Activated gamma-delta T cell treated with anti-CD3 and anti-CD28 coated beads, Interleukin-2, amount 50 U/mL, for 16 hours (primary cell): ENCODE data around the gene FSTL4.

Experiments used
- DNase-seq: peaks from one replicate; pipeline ENCODE4 v3.0.0-alpha.2; 2020; ENCODE audit warnings: low read depth

The FSTL4 gene

DNA sequence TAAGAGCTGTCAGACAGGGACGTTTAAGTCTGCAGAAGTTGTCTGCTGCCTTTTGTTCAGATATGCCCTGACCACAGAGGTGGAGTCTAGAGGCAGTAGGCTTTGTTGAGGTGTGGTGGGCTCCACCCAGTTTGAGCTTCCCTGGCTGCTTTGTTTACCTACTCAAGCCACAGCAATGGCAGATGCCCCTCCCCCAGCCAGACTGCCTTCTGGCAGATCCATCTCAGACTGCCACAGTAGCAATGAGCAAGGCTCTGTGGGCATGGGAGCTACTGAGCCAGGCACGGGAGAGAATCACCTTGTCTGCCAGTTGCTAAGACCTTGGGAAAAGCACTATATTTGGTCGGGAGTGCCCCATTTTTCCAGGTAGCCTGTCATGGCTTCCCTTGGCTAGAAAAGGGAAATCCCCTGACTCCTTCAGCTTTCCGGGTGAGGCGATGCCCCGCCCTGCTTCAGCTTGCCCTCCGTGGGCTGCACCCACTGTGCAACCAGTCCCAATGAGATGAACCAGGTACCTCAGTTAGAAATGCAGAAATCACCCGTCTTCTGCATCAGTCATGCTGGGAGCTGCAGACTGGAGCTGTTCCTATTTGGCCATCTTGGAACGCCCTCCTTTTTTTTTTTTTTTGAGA, 441.5 kb downstream of the FSTL4 start:
- peak; percentile 9 for DNase-seq

GRCh38 chr5:133164759-133165158, 447.6 kb downstream of the FSTL4 start:
- DNase-seq: no peak

DNA sequence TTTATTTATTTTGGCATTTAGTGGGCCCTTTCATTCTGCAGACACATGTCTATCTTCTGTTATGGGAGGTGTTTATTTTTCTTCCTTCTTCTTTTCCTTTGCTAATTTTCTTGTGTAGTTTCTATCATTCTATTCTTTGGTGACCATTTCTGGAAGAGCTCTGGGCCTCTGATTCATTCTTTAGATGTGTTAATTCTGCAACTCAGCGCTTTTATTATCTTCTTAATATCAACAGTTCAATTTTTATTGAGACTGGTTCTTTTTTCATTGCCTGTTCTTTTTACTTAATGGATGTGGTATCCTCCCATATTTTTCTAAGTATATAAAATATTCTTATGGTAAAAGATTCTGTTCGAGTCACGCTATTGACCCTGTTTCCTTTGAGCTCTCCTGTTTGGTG, 448.5 kb downstream of the FSTL4 start:
- DNase-seq: no peak

GRCh38 chr5:133159543-133159942, 452.8 kb downstream of the FSTL4 start:
- DNase-seq: no peak

DNA sequence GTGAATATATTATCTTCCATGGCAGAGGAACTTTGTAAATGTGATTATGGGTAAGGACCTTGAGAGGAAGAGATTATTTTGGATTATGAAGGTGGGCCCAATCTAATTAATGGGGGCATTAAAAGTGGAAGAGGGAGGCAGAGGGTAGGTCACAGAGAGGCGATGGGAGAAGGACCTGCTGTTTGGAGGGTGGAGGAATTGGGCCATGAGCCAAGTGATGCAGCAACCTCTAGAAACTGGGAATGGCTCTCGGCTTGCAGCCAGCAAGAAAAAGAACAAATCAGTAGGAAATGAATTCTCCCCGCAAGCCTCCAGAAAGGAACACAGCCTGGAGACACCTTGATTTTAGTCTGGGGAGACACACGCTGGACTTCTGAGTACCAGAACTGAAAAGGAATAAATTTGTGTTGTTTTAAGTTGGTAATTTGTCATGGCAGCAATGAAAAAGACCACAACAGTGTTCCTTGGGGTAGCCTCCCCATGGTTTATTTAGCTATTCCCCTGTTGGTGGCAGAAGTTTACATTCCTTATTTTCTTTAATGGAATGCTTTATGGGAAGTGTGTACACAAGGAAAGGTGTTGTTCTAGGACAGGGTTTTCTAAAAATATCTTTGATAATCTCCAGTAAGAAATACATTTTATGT, 456.9 kb downstream of the FSTL4 start:
- DNase-seq: no peak

DNA sequence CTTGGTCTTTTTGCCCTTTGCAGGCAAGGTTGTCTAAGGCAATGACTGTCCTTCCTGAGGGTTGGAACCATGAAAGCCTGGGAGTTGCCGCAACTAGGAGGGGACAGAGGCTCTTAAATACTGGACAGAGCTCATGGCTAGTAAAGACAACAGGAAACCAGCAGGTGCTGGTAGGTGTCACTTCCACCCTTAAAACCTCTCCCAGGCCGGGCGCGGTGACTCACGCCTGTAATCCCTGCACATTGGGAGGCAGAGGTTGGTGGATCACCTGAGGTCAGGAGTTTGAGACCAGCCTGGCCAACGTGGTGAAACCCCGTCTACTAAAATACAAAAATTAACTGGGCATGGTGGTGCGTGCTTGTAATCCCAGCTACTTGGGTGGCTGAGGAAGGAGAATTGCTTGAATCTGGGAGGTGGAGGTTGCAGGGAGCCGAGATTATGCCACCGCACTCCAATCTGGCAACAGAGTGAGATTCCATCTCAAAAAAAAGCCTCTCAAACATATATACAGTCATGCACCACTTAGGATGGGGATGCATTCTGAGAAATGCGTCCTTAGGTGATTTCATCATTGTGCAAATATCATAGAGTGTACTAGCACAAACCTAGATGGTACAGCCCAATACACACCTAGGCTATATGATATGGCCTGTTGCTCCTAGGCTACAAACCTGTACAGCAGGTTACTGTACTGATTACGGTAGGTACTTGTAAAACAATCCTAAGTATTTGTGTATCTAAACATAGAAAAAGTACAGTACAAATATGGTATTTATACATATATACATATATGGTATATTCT, 457.9 kb downstream of the FSTL4 start:
- no peak for DNase-seq

DNA sequence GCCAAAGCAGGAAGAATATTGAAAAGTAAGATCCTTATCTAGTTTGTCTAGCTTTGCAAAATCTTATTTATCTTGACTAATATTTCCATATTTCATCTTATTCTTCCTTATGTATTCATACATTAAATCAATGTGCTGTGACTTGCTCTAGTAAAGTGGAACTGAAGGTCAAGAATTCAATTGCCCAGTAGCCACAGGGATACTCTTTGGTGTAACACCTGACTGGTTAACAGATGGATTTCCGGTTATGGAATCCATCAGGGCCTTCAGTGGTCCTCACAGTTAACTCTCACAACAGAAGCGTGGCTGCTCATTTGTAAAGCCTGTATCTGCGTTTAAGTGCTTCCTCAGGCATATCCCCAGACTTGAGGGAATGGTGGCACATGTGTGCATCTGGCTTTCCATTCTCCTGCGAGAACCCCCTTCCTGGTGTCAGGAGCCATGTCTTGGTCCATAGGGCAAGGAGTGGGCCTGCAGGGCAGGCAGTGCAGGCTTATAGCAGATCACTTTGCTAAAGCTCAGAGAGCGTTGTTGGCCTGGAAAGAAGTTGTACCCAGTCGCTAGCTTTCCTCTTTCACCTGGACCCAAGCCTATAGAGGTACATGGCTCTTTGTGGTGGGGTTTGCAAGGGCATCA, 461.3 kb downstream of the FSTL4 start:
- no peak for DNase-seq

DNA sequence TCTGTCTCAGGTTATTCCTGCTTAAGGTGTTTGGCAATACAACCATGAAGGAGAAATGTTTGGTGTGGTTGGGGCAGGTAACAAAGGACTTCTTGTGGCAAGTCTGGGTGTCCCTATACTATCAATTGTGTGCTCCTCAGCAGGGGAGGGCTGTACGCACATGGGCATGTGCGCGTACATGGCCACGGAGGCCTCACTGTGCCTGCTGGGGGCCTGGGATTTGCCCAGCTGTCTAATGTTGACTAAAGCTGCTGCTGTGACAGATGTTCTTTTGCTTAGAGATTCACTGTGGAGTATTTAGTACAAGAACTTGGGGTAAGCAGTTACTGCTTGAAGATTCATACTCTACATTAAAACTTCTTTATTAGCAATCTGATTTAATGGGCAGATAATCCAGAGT, 463.0 kb downstream of the FSTL4 start:
- no peak for DNase-seq

DNA sequence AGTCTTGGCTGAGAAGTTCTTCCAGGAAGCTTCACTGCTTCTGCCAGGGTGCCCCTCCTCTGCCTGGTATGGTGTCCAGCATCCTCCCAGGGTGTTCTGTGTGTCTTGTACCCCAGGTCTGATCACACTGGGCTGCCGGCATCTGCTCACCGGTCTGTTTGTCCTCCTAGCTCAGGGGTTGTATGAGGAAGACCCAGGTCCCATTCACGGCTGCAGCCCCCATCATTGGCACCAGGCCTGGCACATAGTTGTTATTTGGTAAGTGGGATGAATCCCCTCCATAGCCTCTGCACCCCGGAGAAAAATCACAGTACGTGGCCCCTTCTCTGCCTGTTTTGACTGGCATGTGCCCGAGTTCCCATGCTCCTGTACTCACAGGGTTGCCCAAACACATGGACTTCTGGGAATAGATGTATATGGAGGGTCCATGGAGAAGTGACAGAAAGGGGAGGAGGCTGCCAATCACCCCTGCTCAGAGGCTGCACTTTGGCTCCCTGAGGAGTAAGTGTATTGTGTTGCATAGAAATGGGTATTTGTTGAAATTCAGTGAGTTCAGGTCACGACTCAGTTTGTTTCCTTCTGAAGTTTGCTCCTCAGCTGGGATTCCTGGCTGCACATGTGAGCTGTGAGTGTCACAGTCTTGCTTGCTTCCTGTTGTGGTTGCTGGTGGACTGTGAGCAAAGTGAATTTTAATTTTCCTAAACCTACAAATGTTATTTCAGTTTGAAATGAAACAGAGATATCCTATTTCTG, 464.4 kb downstream of the FSTL4 start:
- DNase-seq: no peak

DNA sequence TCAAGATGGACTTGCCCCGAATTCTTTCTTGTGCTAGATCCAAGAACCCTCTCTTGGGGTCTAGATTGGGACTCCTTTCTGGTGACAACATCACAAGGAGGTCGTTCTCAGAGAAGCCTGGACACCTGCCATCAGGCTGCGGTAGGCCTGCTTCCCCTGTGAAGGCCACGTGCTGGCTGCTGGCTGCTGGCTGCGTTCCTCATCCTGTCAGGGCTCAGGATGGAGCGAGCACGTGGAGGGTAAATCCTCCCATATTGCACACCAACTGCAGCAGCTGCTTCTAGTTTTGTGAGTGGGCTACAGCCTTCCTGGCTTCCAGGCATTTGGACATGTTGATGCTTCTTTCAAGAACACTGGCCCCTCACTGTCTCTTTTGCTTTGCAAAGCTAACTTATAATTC, 464.9 kb downstream of the FSTL4 start:
- DNase-seq: no peak
